ENCODE measurements around the gene CCR6.

Gene CCR6

DNA sequence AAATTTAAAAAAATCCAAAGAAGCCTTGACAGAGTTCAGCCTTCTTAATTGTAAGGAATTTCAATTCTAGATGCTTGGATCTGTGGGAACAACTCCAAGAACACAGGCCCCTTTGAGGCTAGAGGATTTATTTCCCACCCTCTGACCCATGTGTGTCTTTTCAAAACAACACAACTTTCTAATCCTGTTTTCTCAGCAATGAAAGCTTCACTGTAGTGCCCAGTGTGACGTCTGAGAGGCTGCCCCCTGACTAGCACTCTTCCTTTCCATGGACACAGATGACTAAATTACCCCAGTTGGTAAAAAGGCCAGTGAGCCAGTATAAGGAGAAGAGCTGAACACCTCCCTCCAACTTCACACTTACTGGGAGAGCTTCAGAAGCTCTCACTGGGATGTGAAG lies 16.5 kb upstream of the CCR6 start:
- TF ChIP-seq FOXP2 (optimal IDR thresholded peaks at IDR 0.05; ENCODE audit: borderline replicate concordance, extremely low read depth, extremely low read length, insufficient read depth) (no peak), POLR2AphosphoS5 (IDR thresholded peaks at IDR 0.05; ENCODE audit: low read depth, low read length) (no peak), TAF1 (IDR thresholded peaks at IDR 0.05; ENCODE audit: borderline replicate concordance, insufficient read depth, low read length) (no peak), SIN3A (IDR thresholded peaks at IDR 0.05; ENCODE audit: borderline replicate concordance, insufficient read depth, low read length) (no peak)
- TF ChIP-seq, protein P1, sequence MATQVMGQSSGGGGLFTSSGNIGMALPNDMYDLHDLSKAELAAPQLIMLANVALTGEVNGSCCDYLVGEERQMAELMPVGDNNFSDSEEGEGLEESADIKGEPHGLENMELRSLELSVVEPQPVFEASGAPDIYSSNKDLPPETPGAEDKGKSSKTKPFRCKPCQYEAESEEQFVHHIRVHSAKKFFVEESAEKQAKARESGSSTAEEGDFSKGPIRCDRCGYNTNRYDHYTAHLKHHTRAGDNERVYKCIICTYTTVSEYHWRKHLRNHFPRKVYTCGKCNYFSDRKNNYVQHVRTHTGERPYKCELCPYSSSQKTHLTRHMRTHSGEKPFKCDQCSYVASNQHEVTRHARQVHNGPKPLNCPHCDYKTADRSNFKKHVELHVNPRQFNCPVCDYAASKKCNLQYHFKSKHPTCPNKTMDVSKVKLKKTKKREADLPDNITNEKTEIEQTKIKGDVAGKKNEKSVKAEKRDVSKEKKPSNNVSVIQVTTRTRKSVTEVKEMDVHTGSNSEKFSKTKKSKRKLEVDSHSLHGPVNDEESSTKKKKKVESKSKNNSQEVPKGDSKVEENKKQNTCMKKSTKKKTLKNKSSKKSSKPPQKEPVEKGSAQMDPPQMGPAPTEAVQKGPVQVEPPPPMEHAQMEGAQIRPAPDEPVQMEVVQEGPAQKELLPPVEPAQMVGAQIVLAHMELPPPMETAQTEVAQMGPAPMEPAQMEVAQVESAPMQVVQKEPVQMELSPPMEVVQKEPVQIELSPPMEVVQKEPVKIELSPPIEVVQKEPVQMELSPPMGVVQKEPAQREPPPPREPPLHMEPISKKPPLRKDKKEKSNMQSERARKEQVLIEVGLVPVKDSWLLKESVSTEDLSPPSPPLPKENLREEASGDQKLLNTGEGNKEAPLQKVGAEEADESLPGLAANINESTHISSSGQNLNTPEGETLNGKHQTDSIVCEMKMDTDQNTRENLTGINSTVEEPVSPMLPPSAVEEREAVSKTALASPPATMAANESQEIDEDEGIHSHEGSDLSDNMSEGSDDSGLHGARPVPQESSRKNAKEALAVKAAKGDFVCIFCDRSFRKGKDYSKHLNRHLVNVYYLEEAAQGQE (IDR thresholded peaks at IDR 0.05; ENCODE audit: insufficient read depth in 1 of 2, low read depth in 2 of 2, low read length in 2 of 2) = no peak

GRCh38 chr6:167107787-167108186 lies 15.1 kb upstream of the CCR6 start:
- TF ChIP-seq SIN3A (IDR thresholded peaks at IDR 0.05; ENCODE audit: borderline replicate concordance, insufficient read depth, low read length) = no peak
- no peak for TF ChIP-seq POLR2AphosphoS5 (IDR thresholded peaks at IDR 0.05; ENCODE audit: low read depth, low read length)
- TF ChIP-seq, protein P1 (IDR thresholded peaks at IDR 0.05; ENCODE audit: insufficient read depth in 1 of 2, low read depth in 2 of 2, low read length in 2 of 2) = no peak
- TF ChIP-seq FOXP2 (optimal IDR thresholded peaks at IDR 0.05; ENCODE audit: borderline replicate concordance, extremely low read depth, extremely low read length, insufficient read depth) = no peak
- TF ChIP-seq TAF1 (IDR thresholded peaks at IDR 0.05; ENCODE audit: borderline replicate concordance, insufficient read depth, low read length) = no peak

DNA sequence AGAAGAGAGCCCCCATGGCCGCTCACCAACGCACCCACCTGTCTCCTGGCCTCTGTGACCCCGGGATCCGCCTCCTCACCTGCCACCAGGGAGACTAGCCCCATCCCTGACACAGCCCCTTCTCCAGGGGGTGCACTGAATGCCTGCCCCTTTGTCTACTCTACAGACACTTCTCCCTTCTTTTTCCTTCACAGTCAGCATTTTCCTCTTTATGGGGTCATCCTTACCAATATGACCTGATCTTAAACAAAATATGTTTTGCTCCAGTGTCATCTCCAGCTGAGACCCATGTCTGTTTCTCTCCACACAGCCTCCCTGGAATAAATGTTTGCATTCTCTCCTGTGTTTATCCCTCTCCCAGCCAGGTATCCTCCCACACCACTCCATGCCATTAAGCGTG lies 14.6 kb upstream of the CCR6 start:
- TF ChIP-seq, protein P1 (IDR thresholded peaks at IDR 0.05; ENCODE audit: insufficient read depth in 1 of 2, low read depth in 2 of 2, low read length in 2 of 2) = no peak
- TF ChIP-seq SIN3A (IDR thresholded peaks at IDR 0.05; ENCODE audit: borderline replicate concordance, insufficient read depth, low read length) = no peak

- no peak for TF ChIP-seq SIN3A (IDR thresholded peaks at IDR 0.05; ENCODE audit: borderline replicate concordance, insufficient read depth, low read length)
- TF ChIP-seq POLR2AphosphoS5 (IDR thresholded peaks at IDR 0.05; ENCODE audit: low read depth, low read length) = no peak
- TF ChIP-seq, protein P1 (IDR thresholded peaks at IDR 0.05; ENCODE audit: insufficient read depth in 1 of 2, low read depth in 2 of 2, low read length in 2 of 2) = no peak
- TF ChIP-seq TAF1 (IDR thresholded peaks at IDR 0.05; ENCODE audit: borderline replicate concordance, insufficient read depth, low read length) = no peak
- TF ChIP-seq FOXP2 (optimal IDR thresholded peaks at IDR 0.05; ENCODE audit: borderline replicate concordance, extremely low read depth, extremely low read length, insufficient read depth) = no peak
These were observed 13.2 kb upstream of the CCR6 start for GRCh38 chr6:167109651-167110050.

GRCh38 chr6:167111597-167111996 lies 11.3 kb upstream of the CCR6 start:
- TF ChIP-seq, protein P1 (IDR thresholded peaks at IDR 0.05; ENCODE audit: insufficient read depth in 1 of 2, low read depth in 2 of 2, low read length in 2 of 2) = no peak
- TF ChIP-seq POLR2AphosphoS5 (IDR thresholded peaks at IDR 0.05; ENCODE audit: low read depth, low read length) (no peak), SIN3A (IDR thresholded peaks at IDR 0.05; ENCODE audit: borderline replicate concordance, insufficient read depth, low read length) (no peak), TAF1 (IDR thresholded peaks at IDR 0.05; ENCODE audit: borderline replicate concordance, insufficient read depth, low read length) (no peak), FOXP2 (optimal IDR thresholded peaks at IDR 0.05; ENCODE audit: borderline replicate concordance, extremely low read depth, extremely low read length, insufficient read depth) (no peak)
